HG03139 (cell line): ENCODE data around the gene ATAD3B.
"Not testable (repeated sequence)": the region's sequence is repeated elsewhere in the genome, so short reads cannot be mapped to it uniquely, and the experiment has no call there.

Experiments
- ATAC-seq: cut with Tn5 transposase; IDR thresholded peaks from one replicate; pipeline ENCODE4 v1.9.1; 2021; ENCODE audit not compliant: unreplicated experiment

Gene ATAD3B

DNA sequence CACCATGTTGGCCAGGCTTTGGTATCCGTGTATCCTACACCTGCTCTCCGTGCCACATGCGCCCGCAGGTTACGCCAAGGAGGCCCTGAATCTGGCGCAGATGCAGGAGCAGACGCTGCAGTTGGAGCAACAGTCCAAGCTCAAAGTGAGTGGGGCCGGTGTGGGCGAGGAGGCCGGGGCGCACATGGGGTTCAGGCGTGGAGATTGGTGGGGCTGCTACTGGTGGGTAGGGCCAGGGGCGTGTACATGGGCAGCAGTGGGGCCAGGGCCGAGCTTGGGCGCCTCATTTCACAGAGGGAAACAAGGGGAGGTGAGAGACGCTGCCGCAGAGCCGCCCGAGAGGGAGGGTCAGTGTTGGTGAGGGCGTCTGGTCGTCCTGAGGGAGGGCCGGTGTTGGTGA is 5.6 kb downstream of the ATAD3B start:
- no peak for ATAC-seq

DNA sequence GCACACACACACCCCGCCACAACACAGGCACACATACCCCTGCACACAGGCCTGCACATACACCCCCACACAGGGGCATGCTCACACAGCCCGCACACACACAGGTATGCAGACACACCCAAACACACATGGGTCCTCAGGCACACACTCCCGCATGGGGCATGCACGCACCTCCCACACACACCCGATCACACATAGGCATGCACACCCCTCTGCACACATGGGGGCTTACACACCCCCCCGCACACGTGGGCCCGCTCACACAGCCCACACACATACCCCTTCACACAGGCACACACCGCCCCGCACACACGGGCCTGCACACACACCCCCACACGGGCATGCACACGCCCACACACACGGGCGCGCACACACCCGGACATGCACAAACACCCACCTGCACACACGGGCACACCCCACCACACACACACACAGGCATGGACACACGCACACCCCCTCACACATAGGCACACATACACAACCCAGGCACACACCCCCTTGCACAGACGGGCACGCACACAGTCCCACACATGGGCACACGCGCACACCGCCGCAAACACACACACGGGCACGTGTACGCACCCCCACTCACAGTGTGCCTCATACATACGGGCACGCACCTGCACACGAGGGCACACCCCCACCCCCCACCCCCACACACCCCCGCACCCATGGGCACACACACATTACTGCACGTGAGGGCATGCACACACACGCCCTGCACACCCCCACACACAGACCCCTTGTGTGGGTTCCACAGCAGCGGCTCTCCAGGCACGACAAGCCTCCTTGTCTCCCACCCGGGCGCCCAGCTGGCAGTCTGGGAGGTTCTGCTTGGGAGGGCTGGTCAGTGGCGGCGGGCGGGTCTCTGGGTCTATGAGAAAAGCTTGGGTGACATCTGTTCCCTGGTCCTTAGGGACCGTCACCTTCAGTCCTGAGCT is 8.3 kb downstream of the ATAD3B start:
- ATAC-seq, result no peak

DNA sequence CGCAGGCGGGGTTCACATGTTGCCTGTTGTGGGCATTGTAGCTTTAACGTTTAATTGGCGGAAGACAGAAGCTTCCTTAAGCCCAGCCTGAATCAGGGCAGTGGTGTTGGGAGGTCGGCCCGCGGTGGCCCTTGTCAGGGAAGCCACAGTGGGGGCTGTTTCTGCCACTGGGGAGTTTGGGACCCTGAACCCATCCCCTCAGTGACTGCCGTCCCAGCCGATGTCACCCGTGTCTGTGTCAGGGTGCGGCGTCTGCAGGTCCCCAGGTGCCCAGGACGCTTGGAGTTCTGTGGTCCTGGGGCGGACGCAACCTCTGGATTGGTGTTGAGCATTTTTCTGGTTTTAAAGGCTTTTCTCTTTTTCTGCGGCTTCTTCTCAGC is 8.9 kb downstream of the ATAD3B start:
- ATAC-seq, result not testable (repeated sequence)

DNA sequence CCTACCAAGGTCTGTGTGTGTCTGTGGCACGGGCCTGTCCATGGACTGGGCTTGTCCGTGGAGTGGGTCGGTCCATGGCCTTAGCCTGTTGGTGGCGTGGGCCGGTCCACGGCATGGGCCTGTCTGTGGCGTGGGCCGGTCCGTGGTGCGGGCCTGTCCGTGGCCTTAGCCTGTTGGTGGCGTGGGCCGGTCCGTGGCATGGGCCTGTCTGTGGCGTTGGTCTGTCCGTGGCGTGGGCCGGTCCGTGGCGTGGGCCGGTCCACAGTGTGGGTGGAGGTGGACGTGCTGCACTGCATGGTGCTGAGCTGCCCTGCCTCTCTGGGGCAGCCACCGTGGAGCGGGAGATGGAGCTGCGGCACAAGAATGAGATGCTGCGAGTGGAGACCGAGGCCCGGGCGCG is 10.2 kb downstream of the ATAD3B start:
- not testable (repeated sequence) for ATAC-seq

DNA sequence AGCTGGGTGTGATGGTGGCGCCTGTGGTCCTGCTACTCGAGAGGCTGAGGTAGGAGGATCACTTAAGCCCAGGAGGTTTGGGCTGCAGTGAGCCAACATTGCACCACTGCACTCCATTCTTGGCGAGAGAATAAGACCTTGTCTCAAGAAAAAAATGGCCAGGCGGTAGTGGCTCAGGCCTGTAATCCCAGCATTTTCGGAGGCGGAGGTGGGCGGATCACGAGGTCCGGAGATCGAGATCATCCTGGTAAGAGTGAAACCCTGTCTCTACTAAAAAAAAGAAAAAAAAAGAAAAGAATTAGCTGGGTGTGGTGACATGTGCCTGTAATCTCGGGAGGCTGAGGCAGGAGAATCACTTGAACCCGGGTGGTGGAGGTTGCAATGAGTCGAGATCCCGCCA is 11.3 kb downstream of the ATAD3B start:
- no peak for ATAC-seq

DNA sequence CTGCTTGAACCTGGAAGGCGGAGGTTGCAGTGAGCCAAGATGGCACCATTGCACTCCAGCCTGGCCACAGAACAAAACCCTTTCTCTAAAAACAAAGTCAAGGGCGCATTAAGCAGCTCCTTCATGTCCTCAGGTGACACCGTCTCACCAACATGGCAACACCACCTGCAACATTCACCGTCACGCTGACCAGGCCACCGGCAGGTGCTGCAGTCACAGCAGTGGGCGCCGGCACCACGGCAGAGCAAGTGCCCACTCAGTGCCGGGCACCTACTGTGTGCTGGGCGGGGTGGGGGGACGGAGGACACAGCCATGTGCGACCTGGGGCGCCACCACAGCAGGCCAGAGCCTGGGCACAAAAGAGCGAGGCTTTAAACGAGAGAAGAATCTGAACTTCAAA is 12.1 kb downstream of the ATAD3B start:
- ATAC-seq, result no peak

DNA sequence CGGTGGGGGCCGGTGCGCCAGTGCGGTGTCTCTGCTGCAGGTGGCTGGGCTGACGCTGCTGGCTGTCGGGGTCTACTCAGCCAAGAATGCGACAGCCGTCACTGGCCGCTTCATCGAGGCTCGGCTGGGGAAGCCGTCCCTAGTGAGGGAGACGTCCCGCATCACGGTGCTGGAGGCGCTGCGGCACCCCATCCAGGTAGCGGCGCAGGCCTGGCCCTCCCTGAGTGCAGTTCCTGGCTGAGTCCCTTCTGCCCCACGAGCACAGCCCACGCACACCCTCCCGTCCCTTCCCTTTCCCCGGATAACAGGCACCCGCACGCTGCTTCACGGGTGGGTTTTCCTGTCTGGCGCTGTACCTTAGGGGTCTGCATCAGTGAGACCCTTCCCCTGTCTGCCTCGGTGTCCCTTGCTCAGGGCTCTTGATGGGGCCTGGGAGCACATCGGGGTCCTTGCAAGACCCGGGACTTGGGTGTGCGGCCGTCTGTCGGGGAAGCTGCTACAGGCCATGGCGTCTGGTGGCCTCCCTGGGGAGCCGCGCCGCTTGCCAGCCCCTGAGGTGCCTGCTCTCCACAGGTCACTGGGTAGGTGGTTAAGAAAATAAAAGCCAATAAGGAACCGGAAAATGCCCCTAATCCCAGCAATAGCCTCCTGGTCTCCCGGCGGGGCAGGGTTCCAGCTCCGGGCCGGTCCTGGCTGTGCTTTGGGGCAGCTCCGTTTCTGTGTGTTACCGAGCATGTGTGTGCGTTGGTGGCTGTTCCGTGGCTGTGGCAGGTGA is 13.6 kb downstream of the ATAD3B start:
- not testable (repeated sequence) for ATAC-seq

DNA sequence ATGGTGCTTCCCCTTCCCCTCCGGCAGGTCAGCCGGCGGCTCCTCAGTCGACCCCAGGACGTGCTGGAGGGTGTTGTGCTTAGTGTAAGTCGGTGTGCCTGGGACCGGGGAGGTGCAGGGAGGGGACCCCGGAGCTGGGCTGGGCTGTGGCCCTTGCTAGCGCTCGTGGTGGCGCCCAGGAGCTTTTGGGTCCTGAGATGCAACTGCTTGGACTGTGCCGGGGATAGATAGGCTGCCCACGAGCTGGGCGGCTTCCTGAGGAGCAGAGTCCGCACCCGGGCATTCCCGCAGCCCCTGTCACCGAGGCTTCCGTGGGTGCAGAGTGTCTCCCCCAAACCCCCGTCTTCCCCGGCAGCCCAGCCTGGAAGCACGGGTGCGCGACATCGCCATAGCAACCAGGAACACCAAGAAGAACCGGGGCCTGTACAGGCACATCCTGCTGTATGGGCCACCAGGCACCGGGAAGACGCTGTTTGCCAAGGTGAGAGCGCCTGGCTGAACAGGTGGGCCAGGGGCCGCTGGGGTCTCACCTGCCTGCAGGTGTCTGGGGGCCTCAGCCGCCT is 14.3 kb downstream of the ATAD3B start:
- ATAC-seq, result not testable (repeated sequence)

DNA sequence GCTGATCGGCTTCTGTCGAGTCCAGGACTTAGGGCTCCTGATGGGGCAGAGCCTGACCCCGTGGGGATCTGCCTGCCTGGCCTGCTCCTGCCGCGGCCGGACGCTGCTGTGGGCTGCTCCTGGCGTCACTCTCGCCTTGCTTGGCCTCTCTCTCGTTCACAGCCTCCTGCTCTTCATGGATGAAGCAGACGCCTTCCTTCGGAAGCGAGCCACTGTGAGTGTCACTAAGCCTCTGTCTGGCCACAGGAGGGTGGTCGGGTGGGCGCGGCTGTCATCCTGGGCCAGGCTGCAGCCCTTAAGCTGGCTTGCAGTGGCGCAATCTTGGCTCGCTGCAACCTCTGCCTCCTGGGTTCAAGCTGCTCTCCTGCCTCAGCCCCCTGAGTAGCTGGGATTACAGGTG is 16.1 kb downstream of the ATAD3B start:
- no peak for ATAC-seq

DNA sequence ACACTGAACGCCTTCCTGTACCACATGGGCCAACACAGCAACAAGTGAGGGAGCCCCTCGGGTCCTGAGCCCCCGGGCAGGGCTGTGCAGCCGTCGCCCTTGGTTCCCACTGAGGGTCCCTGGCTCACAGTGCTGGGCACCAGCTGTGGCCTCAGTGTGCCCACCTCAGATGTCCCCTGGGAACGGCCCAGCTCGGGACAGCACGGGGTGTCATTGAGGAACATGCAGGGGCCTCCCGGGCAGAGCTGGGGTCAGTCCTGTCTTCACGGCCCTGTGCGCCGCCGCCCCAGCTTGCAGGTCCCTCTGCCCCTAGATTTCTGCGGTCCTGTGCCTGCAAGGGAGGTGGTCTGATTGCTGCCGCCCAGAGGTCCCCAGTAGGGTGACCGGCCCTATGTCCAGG is 17.7 kb downstream of the ATAD3B start:
- ATAC-seq, result no peak

DNA sequence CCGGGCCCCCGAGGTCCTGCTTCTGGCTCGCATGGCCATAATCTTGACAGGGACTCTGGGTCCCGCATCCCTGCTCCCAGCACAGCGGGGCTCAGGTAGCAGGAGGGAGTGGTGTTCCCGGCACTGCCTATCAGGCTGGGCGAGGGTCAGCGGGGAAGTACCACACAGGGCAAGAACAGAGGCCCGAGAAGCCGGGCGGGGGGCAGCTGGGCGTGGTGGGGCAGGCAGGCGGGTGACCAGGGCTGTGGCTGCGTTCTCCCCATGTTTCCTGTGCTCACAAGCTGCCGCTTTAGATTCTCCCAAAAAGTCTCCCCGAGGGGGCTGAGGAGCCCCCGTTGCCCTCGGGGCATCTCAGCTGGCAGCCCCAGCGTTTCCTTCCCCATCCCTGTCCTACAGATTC is 18.3 kb downstream of the ATAD3B start:
- ATAC-seq, result no peak

DNA sequence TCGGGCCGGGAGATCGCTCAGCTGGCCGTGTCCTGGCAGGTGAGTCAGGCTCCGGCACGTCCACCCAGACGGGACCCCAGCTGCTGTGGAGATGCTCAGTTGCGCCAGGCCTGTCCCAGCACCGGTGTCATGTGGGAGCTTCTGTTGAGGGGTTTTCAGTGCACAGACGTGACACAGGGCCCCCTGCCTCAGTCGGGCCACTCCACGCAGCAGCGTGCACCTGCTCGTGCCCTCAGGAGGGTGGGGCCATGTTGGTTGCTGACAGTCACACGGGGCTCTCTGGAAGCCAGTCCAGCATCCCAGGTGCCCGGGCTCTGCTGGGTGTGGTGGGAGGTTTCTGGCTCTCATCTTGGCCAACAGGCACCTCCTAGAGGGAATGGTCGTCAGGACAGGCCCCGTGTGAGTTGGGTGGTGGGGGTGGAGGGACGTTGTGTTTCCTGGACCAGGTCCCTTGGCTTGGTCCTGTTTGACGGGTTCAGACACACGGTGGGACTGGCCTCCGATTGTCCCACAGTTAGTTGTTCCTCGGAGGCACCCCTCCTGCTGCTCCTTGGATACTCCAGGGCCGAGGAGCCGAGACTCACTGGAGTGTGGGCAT is 19.2 kb downstream of the ATAD3B start:
- ATAC-seq, result no peak

DNA sequence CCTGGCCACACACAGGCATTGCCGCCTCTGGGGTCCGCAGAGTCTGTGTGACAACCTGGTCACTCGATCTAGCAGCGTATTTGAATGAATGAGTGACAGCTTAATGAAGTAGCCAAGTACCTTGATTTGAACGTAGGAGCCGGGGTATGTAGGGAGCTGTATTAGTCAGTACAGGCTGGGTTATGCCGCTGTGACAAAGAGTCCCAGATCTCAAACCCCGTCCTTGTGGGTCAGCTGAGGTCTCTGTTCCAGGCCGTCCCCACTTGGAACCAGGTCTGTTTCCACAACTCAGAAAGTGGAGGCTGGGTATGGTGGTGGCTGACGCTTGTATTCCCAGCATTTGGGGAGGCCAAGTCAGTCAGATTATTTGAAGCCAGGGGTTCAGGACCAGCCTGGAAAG is 20.0 kb downstream of the ATAD3B start:
- ATAC-seq, result no peak

DNA sequence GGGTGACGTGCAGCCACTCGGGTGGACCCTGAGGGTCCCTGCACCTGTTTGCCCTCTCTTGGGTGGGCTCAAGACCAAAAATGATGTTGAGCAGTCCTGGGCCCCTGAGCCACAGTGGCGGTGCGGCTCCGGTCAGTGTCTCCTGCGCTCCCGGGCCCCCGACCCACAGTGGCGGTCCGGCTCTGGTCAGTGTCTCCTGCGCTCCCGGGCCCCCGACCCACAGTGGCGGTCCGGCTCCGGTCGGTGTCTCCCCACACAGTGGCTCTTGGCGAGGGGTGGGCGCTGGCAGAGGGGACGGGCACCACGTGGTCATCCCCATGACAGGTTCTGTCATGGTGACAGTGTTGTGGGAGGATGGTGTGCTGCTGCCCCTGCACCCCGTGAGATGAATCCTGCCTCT is 22.7 kb downstream of the ATAD3B start:
- not testable (repeated sequence) for ATAC-seq

DNA sequence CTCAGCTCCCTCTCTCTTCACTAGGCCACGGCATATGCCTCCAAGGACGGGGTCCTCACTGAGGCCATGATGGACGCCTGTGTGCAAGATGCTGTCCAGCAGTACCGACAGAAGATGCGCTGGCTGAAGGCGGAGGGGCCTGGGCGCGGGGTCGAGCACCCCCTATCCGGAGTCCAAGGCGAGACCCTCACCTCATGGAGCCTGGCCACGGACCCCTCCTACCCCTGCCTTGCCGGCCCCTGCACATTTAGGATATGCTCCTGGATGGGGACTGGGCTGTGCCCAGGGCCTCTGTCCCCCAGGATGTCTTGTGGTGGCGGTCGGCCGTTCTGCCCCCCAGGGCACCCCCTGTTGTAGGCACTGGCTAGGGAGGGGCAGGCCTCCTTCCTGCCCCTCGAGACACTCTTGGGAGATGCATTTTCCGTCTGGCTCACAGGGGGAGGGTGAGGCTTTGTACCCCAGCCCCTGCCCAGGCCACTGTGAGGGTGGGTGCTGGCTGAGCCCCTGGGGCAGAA is 24.0 kb downstream of the ATAD3B start:
- ATAC-seq, result not testable (repeated sequence)

DNA sequence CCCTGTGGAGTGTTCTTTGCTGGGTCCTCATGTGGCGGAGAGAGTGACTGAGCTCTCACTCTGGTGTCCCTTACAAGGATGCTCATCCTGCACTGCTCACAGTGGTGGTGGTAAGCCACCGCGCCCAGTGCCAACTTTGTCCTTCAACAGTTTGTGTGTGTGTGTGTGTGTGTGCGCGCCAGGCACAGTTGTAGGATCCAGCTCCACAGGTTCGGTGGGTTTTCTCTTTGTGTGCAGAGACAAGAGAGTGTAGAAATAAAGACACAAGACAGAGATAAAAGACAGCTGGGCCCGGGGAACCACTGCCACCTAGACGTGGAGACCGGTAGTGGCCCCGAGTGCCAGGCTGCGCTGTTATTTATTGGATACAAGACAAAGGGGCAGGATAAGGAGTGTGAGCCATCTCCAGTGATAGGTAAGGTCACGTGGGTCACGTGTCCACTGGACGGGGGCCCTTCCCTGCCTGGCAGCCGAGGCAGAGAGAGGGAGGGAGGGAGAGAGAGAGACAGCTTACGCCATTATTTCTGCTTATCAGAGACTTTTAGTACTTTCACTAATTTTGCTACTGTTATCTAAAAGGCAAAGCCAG is 33.3 kb downstream of the ATAD3B start:
- ATAC-seq, result not testable (repeated sequence)

DNA sequence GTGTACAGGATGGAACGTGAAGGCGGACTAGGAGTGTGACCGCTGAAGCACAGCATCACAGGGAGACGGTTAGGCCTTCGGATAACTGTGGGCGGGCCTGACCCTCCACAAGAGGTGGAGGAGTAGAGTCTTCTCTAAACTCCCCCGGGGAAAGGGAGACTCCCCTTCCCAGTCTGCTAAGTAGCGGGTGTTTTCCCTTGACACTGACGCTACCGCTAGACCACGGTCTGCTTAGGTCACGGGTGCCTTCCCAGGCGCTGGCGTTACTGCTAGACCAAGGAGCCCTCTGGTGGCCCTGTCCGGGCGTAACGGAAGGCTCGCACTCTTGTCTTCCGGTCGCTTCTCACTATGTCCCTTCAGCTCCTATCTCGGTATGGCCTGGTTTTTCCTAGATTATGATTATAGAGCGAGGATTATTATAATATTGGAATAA is 33.8 kb downstream of the ATAD3B start:
- ATAC-seq, result not testable (repeated sequence)

DNA sequence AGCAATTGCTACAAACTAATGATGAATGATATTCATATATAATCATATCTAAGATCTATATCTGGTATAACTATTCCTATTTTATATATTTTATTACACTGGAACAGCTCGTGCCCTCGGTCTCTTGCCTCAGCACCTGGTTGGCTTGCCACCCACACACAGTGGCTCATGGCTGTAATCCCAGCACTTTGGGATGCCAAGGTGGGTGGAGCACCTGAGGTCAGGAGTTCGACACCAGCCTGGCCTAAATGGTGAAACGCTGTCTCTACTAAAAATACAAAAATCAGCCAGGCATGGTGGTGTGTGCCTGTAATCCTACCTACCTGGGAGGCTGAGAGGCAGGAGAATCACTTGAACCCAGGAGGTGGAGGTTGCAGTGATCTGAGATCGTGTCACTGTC is 34.2 kb downstream of the ATAD3B start:
- not testable (repeated sequence) for ATAC-seq

DNA sequence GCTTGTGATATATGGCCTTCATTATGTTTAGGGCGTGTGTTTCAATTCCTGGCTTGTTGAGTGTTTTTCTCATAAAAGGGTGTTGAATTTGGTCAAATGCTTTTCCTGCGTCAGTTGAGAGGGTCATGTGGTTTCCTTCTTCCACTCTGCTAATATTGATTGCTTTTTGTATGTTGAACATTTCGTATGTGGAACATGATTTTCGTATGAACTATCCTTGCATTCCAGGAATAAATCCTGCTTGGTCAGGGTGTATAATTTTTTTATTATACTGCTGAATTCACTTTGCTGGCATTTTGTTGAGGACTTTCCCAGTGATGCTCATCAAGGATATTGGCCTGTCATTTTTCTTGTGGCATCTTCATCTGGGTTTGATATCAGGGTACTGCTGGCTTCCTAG is 35.7 kb downstream of the ATAD3B start:
- ATAC-seq, result no peak

DNA sequence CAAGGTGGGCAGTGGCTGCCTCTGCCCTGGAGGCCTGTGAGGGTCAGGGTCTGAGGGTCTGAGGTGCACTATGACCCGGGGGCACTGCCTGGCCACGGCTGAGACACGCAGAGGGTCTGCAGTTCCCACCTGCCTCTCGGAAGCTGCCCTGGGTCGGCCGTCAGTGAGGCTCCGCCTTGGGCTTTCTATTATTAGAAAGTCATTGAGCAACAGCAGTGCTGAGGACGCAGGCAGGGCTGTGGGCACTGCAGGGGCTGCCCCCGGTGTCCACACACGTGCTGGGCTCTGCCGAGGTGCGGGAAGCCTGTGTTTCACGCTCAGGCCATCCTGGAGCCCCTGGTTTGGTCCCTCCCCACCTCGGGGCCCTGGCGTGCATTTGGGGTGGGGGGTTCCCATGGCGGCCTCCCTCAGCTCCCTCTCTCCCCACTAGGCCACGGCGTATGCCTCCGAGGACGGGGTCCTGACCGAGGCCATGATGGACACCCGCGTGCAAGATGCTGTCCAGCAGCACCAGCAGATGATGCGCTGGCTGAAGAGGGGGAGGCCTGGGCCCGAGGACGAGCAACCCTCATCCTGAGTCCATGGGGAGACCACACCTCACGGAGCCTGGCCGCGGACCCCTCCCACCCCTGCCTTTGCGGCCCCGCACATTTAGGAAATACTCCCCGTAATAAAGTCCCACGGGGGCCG is 37.4 kb downstream of the ATAD3B start:
- not testable (repeated sequence) for ATAC-seq
